GM21529 (cell line): ENCODE results near the gene MPC2.
"Not testable (repeated sequence)": the region's sequence is repeated elsewhere in the genome, so short reads cannot be mapped to it uniquely, and the experiment has no call there.

Experiments
- ATAC-seq: cut with Tn5 transposase; IDR thresholded peaks from one replicate; pipeline ENCODE4 v1.9.1; 2021; ENCODE audit not compliant: unreplicated experiment

The MPC2 gene

GRCh38 chr1:167935216-167936067 lies 1.4 kb downstream of the MPC2 start:
- peak; percentile 14 for ATAC-seq

GRCh38 chr1:167934426-167935215 lies 2.3 kb downstream of the MPC2 start:
- no peak for ATAC-seq

- ATAC-seq: no peak
Observed at GRCh38 chr1:167933788-167934187, 3.1 kb downstream of the MPC2 start.

DNA sequence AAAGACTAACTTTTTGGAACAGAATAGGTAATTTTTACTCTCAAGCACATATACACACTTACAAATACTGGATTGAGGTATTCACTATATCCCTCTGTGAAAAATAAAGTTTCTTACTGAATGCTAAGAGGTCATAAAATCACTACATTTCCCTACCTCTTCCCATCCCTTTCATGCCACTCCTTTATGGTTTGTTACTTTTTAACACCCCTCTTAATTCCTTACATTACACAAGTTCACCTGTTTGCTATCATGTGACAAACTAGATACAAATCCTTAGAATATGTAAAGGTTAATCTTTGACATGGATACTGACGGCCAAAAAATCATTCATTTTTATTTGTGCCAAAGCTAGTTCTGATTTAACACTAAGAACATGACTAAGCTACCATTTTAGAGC lies 7.1 kb downstream of the MPC2 start:
- ATAC-seq: no peak

DNA sequence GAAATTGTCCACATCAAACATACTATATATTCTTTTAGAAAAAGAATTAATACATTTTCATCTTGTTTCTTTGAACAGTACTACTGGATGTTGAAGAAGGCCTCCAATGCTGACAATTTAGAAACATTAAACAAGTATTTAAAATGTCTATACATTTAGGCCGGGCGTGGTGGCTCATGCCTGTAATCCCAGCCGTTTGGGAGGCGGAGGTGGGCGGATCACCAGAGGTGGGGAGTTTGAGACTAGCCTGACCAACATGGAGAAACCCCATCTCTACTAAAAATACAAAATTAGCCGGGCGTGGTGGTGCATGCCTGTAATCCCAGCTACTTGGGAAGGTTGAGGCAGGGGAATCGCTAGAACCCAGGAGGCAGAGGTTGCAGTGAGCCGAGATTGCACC lies 8.0 kb downstream of the MPC2 start:
- not testable (repeated sequence) for ATAC-seq

GRCh38 chr1:167928457-167928852 lies 8.4 kb downstream of the MPC2 start:
- no peak for ATAC-seq

DNA sequence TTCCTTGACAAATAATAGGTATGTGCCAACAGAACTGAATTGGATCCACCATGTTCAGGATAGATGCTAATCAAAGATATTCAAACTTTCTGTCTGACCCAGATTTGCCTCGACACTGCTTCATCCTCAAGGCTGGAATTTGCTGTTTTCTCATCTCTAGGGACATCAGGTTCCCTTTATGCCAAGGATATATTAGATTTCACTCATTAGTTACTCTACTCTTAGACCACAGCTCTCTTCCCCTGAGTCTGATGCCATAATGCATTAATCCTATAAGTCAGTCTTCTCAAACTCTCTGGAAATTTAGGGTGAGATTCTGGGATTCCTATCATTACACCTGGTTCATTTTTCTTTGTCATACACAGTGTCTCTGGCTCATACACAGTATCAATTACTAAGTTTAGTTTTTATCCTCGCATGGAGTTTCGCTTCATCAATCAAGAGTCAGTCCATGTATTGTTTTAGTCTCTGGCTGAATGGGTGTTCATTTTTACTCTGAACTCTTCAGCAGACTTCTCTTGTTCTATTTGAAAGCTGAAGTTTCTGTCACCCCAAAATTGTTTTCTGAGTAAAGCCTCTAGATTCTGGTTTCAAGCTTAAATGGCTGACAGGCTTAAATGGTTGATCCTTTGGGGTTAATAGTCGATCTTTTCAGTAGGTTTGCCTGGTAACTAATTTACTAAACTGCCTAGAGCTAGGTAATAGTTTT lies 9.7 kb downstream of the MPC2 start:
- peak; percentile 42 for ATAC-seq

- ATAC-seq: no peak
Observed at GRCh38 chr1:167926486-167926997, 10.3 kb downstream of the MPC2 start.

DNA sequence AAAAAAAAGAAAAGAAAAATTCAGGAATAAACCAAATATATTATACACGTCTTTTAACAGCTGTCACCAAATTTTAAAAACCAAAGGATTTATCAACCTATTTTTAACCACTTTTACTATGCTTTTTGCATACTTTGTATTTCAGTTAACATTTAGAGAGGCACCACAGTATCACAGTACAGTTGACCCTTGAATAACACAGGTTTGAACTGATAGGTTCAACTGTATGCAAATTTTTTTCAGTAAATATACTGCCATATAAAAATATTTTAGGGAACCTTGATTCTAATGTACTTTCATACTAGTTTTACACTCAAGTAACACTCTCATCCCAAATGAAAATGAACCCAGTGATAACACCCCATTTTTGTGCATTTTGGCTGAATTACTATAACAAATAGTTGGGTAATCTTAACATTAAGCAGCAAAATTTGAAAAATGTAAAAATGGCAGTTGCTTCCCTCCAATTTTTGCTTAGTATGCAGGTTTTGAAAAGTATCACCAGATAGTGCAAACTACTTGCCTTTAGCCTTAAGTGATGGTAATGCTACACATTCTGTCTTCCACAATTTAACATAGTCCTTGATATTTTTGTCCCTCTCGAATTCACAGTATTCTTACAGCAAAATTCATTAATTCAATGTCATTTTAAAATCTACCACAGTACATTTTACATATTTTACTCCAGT lies 12.2 kb downstream of the MPC2 start:
- no peak for ATAC-seq

- no peak for ATAC-seq
Observed at GRCh38 chr1:167924102-167924501, 12.8 kb downstream of the MPC2 start.

- ATAC-seq: no peak
Observed at GRCh38 chr1:167923324-167924056, 13.4 kb downstream of the MPC2 start.

GRCh38 chr1:167922611-167923074 lies 14.2 kb downstream of the MPC2 start:
- no peak for ATAC-seq

GRCh38 chr1:167922023-167922422 lies 14.8 kb downstream of the MPC2 start:
- ATAC-seq: no peak

- ATAC-seq: no peak
Observed at GRCh38 chr1:167916766-167917511, 19.9 kb downstream of the MPC2 start.

- no peak for ATAC-seq
Observed at GRCh38 chr1:167915569-167915968, 21.3 kb downstream of the MPC2 start.

- ATAC-seq: no peak
Observed at GRCh38 chr1:167913895-167914496, 22.9 kb downstream of the MPC2 start, which contains the start of gene ADCY10. TSS of gene ADCY10 (minus strand) at chr1:167914134. CDS start at chr1:167905140, 8,994 bp downstream.

DNA sequence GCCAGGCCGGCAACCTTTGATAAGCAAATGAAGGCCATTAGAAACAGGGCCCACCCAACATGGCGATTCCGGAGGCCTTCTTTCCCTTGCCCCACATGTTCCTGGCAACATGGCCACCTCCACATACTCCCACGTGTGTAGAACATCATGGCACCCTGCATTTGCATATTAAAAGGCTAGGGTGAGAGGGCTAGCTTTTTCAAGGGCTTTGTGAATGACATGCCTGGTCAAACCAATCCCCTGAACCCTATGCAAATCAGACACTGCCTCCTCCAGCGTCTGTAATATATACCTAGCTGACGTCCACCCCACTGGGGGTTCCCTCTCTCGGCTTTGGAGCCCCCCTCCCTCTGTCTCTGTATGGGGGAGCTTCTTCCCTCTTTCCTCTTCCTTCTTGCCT lies 24.6 kb downstream of the MPC2 start:
- ATAC-seq: no peak

DNA sequence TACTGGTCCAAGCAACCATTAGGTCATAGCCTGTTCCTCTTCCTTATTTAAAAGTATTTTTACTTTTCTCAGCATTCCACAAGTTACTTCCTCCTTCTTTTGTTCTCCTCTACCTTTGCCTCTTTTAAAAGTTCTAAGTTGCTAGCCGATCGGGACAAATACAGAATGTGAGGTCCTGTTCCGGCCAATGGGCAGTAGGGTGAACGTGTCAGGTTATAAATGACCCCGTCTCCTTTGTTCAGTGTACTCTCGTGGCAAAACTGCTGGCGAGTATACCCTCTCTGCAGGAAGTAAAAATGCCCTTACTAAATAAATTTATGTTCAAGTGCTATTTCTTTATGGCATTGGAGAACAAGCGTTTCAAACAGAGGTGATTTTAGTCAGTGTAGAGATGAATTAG lies 25.5 kb downstream of the MPC2 start:
- ATAC-seq: no peak

GRCh38 chr1:167910530-167910929 lies 26.3 kb downstream of the MPC2 start:
- no peak for ATAC-seq
